Thymus (tissue), 11 donors: ENCODE results near the gene ARSG. TPM values are rescaled to one million over a fixed set of nuclear protein-coding genes. Genes with fewer than 3 reads are reported as not detected.

Experiments used
- DNase-seq, 9 donors: peaks; one replicate each; pipeline ENCODE4 v3.0.0-alpha.2; 2013; ENCODE audit warnings: low spot score in 9 of 9, low read depth in 6 of 9, missing footprints in 1 of 9
- H3K27ac ChIP-seq, 2 donors: one replicate each; pipeline ENCODE4 v1.5.1; 2013; ENCODE audit warnings: control low read depth in 1 of 2, low read depth in 1 of 2, low read length in 1 of 2, mild to moderate bottlenecking in 1 of 2, moderate library complexity in 1 of 2
- H3K27me3 ChIP-seq, 2 donors: one replicate each; pipeline ENCODE4 v1.5.1; 2013; ENCODE audit warnings: low read length in 1 of 2; ENCODE audit not compliant: control insufficient read depth in 2 of 2, insufficient read depth in 1 of 2
- H3K36me3 ChIP-seq, 2 donors: one replicate each; pipeline ENCODE4 v1.5.1; 2013; ENCODE audit warnings: low read length in 1 of 2, mild to moderate bottlenecking in 1 of 2, moderate library complexity in 1 of 2; ENCODE audit not compliant: control insufficient read depth in 2 of 2, insufficient read depth in 2 of 2
- H3K4me1 ChIP-seq, 2 donors: one replicate each; pipeline ENCODE4 v1.5.1; 2013; ENCODE audit warnings: low read length in 2 of 2; ENCODE audit not compliant: control insufficient read depth in 2 of 2, insufficient read depth in 2 of 2
- H3K4me3 ChIP-seq, 2 donors: one replicate each; pipeline ENCODE4 v1.5.1; 2013; ENCODE audit warnings: low read length in 2 of 2, control low read depth in 1 of 2, mild to moderate bottlenecking in 1 of 2
- H3K9me3 ChIP-seq, 2 donors: one replicate each; pipeline ENCODE4 v1.5.1; 2013; ENCODE audit warnings: low read length in 1 of 2, mild to moderate bottlenecking in 1 of 2; ENCODE audit not compliant: control insufficient read depth in 2 of 2, insufficient read depth in 1 of 2
- WGBS: extraction: QIAGEN DNeasy Blood & Tissue Kit; methylation state at CpG from one replicate; pipeline ENCODE4 v1.1.7; 2013; 5-methylcytosine and 5-hydroxymethylcytosine counted together
- polyA plus RNA-seq: library from polyadenylated mRNA; stranded (reverse); fragments of 200-250 nt; gene quantifications from one replicate; pipeline ENCODE4 v1.2.3, GENCODE V29; 2013
- total RNA-seq: library from RNA; stranded (reverse); fragments of 120-200 nt; gene quantifications from one replicate; pipeline ENCODE4 v1.2.4, GENCODE V29; 2013
- donor health status: healthy.

The ARSG gene
- total and polyA plus RNA-seq, 2 donors, result 2.6 to 5.2 TPM

DNA sequence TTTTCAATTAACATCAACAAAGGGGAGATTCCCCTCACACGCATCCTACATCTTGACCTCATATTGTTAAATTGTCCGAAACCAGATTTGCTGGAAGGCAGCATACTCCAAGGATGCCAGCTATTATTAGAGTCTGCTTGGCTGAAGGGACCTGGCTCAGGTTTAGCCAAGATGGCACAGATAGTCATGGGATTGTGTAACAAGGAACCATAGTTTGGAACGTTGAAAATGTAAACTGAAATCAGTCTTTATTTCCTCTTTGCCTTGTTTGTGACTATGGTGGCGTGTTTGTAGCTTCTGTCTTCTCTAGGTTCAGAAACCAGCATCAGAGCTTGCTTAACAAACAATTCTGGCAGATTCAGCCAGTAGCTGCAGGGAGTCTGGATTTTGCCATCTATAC, 5.9 kb downstream of the ARSG start:
- Histone ChIP-seq H3K4me3 (no peak overlapping the region), H3K9me3 (peaks cover 0 to 5% of the 10 kb centered on the region in 2 donors), H3K4me1 (peaks cover 16 to 31% of the 10 kb centered on the region in 2 donors), H3K36me3 (no peaks in the 10 kb centered on the region), H3K27me3 (peaks cover 0 to 6% of the 10 kb centered on the region in 2 donors), H3K27ac (peak overlapping the region in 1 of 2 donors; percentile 39)
- whole genome bisulfite sequencing, result 73% methylated on average over 4 of the region's 4 CpGs
- peak in 1 of 9 donors; percentile 32 for DNase-seq

DNA sequence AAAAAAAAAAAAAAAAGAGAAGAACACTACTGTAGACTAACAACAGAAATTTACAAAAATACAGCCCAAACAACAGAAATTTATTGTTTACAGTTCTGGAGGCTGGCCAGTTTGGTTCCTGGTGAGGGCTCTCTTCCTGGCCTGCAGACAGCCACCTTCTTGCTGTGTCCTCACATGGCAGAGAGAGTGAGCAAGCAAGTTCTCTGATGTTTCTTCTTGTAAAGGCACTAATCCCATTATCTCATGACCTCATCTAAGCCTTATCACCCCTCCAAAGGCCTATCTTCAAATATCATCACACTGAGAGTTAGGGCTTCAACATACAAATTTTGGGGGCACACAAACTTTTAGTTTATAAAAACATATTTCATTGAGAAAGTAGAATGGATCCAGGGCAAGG, 7.3 kb downstream of the ARSG start:
- Histone ChIP-seq H3K27me3 (no peaks in the 10 kb centered on the region), H3K36me3 (no peaks in the 10 kb centered on the region), H3K4me1 (peaks cover 10 to 23% of the 10 kb centered on the region in 2 donors), H3K4me3 (no peak overlapping the region), H3K9me3 (peaks cover 0 to 5% of the 10 kb centered on the region in 2 donors), H3K27ac (no peak overlapping the region)
- DNase-seq, result no peak

DNA sequence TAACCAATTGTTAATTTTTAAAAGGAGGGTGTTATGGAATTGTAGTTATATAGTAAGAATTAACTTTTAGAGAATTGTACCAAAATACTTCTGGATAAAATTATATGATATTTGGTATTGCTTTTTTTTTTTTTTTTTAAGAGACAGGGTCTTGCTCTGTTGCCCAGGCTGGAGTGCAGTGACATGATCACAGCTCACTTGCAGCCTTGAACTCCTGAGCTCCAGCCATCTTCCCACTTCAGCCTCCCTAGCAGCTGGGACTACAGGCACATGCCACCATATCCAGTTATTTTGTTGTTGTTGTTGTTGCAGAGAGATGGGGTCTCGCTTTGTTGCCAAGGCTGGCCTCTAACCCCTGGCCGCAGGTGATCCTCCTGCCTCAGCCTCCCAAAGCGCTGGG, 8.5 kb downstream of the ARSG start:
- no peaks in the 10 kb centered on the region for H3K27me3 ChIP-seq
- H3K4me3 ChIP-seq, result no peak overlapping the region
- no peak for DNase-seq
- 99% methylated on average over 3 of the region's 3 CpGs for WGBS
- H3K36me3 ChIP-seq, result no peaks in the 10 kb centered on the region
- peaks cover 10 to 23% of the 10 kb centered on the region in 2 donors for H3K4me1 ChIP-seq
- peaks cover 0 to 5% of the 10 kb centered on the region in 2 donors for H3K9me3 ChIP-seq
- no peak overlapping the region for H3K27ac ChIP-seq

DNA sequence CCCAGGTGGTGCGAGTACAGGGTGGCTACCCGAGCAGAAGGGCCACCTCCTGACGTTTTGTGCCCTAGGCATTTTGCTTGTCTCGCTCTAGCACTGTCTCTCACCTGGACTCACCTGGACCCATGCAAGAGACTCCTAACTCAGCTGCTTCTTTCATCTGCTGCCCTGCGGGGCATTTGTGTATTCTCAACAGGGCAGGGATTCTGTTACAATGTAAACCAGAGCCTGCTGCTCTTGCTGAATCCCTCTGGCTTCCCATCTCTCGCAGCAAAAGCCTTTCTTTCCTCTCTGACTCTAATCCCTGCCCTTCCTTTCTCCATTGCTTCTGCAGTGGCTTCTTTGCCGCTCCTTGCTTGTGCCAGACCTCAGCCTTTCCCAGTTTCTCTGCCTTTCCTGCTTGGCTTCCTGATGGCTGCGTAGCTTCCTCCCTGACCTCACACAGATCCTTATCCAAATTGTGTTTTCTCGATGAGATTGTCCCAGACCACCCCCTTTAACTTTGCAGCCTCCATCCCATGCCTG, 10.2 kb downstream of the ARSG start:
- no peak for DNase-seq
- 91% methylated on average over 9 of the region's 9 CpGs for WGBS
- H3K27ac ChIP-seq, result no peak overlapping the region

DNA sequence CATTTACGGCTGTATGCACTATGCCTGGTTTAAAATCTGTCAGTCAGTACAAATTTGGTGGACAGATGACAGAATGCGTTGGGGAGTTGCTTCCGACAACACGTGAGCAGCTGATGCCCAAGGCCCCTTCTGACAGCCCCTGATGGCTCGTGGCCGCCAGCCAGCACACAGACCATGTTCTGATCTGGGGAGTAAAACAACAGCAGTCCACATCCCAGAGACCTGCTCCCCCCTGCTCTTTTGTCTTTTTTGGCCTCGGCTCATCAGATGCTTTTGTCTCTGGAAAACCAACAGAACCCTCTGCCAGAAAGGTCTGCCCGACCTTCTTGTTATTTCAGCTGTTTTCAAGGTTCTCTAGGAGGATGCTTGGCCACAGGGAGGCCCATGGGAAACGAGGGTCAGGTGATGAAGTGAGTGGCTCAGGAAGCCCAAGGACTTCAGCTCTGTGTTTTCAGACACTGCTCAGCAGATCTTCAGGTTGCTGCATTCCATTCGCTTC, 10.8 kb downstream of the ARSG start:
- Histone ChIP-seq H3K27ac (no peak overlapping the region), H3K4me1 (peaks cover 8 to 24% of the 10 kb centered on the region in 2 donors), H3K9me3 (peaks cover 0 to 5% of the 10 kb centered on the region in 2 donors), H3K27me3 (no peaks in the 10 kb centered on the region), H3K36me3 (no peaks in the 10 kb centered on the region), H3K4me3 (no peak overlapping the region)
- WGBS, result 90% methylated on average over 10 of the region's 10 CpGs
- no peak for DNase-seq

More for the DNA sequence above, 10.2 kb downstream of the ARSG start:
- Histone ChIP-seq H3K4me3 (no peak overlapping the region), H3K9me3 (peaks cover 0 to 5% of the 10 kb centered on the region in 2 donors), H3K27me3 (no peaks in the 10 kb centered on the region), H3K36me3 (no peaks in the 10 kb centered on the region), H3K4me1 (peaks cover 11 to 24% of the 10 kb centered on the region in 2 donors)

DNA sequence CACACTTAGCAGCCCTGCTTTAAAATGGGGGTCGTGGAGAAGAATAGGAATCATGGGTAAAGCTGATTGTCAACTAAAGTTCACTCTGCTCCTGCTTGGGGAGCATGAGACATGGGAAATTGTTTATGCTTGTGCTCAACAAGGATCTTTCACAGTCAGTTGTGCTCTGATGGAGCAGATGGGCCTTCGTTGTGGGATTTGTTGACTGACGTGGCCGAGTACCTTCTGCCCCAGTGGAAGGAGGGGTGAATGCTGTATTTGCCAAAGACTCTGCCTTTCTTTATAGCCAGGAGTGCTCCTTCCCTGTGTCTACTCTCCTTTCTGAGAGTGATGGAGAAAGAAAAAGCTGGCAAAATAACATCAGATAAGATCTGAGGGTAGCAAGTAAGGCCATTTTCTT, 11.4 kb downstream of the ARSG start:
- Histone ChIP-seq H3K36me3 (no peaks in the 10 kb centered on the region), H3K27me3 (no peaks in the 10 kb centered on the region), H3K4me3 (no peak overlapping the region), H3K27ac (no peak overlapping the region), H3K9me3 (peaks cover 0 to 5% of the 10 kb centered on the region in 2 donors), H3K4me1 (peaks cover 7 to 23% of the 10 kb centered on the region in 2 donors)
- DNase-seq, result no peak
- 82% methylated on average over 4 of the region's 4 CpGs for WGBS

DNA sequence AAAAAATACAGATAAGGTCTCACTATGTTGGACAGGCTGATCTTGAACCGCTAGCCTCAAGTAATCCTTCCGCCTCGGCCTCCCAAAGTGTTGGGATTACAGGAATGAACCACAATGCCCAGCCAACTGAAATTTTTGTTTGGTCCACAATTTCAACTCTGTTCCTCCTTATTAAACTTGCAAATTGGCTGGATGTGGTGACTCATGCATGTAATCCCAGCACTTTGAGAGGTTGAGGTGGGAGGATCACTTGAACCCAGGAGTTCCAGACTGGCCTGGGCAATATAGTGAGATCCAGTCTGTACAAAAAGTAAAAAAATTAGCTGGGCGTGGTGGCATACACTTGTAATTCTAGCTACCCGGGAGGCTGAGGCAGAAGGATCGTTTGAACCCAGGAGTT, 13.4 kb downstream of the ARSG start:
- Histone ChIP-seq H3K9me3 (peaks cover 0 to 5% of the 10 kb centered on the region in 2 donors), H3K27ac (no peak overlapping the region), H3K27me3 (no peaks in the 10 kb centered on the region), H3K4me3 (no peak overlapping the region), H3K4me1 (peaks cover 7 to 19% of the 10 kb centered on the region in 2 donors), H3K36me3 (no peaks in the 10 kb centered on the region)
- DNase-seq, result no peak
- WGBS, result 98% methylated on average over 6 of the region's 6 CpGs

DNA sequence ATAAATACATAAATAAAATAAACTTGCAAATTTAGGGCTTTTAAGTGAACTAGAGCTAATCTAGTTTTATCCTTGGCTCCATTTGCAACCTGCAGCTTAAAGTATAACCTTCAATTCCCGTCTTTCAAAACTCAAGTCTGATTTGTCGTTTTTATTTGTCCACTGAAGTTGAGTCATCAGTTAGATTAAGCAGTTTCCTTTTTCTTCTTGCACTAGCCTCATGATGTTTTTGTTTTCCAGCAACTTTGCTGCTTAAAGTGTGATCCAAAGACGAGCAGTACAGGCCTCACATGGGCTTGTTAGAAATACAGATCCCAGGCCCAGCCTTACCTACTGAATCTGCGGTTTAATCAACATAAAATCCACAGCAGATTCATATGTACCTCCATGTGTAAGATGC, 13.8 kb downstream of the ARSG start:
- H3K36me3 ChIP-seq, result no peaks in the 10 kb centered on the region
- no peak overlapping the region for H3K4me3 ChIP-seq
- 96% methylated on average over 4 of the region's 4 CpGs for WGBS
- no peak for DNase-seq
- no peaks in the 10 kb centered on the region for H3K27me3 ChIP-seq
- H3K9me3 ChIP-seq, result peaks cover 0 to 5% of the 10 kb centered on the region in 2 donors
- peaks cover 7 to 20% of the 10 kb centered on the region in 2 donors for H3K4me1 ChIP-seq
- H3K27ac ChIP-seq, result no peak overlapping the region

DNA sequence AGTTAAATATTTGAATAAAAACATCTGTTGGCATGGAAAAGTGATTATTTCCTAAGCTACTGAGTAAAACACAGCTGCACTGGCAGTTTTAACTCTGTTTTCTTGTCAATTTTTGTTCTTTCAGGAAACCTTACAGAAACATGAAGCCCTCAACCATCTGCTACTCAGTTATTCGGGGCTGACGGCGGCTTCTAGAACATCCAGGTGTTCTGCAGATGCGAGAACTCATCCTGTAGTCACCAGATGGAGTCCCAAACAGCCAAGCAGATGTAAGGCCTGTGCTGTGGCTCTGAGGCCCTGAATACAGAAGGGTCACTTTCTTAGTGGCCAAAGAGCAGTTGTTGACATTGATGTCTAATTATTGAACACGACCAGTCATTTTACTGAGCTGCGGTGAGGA, 15.5 kb downstream of the ARSG start:
- Histone ChIP-seq H3K36me3 (no peaks in the 10 kb centered on the region), H3K4me1 (peaks cover 10 to 28% of the 10 kb centered on the region in 2 donors), H3K9me3 (peaks cover 0 to 3% of the 10 kb centered on the region in 2 donors), H3K27me3 (no peaks in the 10 kb centered on the region), H3K4me3 (no peak overlapping the region), H3K27ac (peak overlapping the region in 1 of 2 donors; percentile 81)
- DNase-seq, result peak in 6 of 9 donors; percentile 47 to 88 (median 66)
- WGBS, result 37% methylated on average over 6 of the region's 6 CpGs
